ENCODE results near the gene TMEM204.

TMEM204 gene

GRCh38 chr16:1533443-1533951, at the start of gene TMEM204:
Gene TMEM204 (plus strand): TSS chr16:1533666. CDS start chr16:1534276, 610 bp downstream.
- no peak for DNase-seq (ENCODE audit: extremely low spot score)
- no peak for TF ChIP-seq CTCF (IDR thresholded peaks at IDR 0.05; ENCODE audit: control extremely low read depth, extremely low read depth, low read depth, missing control alignments)
- CTCF ChIA-PET: no interaction called here
- POLR2A ChIA-PET: interaction anchor here (0.6 kb wide), 1 partner anchor 414 kb away, joined by 5 read pairs; no protein-coding TSS in a partner anchor

GRCh38 chr16:1485847-1486496, 47.5 kb upstream of the TMEM204 start:
- POLR2A ChIA-PET: no interaction called here
- TF ChIP-seq CTCF (IDR thresholded peaks at IDR 0.05; ENCODE audit: control extremely low read depth, extremely low read depth, low read depth, missing control alignments): no peak

GRCh38 chr16:1486551-1487390, 46.7 kb upstream of the TMEM204 start:
- TF ChIP-seq CTCF (IDR thresholded peaks at IDR 0.05; ENCODE audit: control extremely low read depth, extremely low read depth, low read depth, missing control alignments): no peak
- POLR2A ChIA-PET: no interaction called here
- CTCF ChIA-PET: no interaction called here
- no peak for DNase-seq (ENCODE audit: extremely low spot score)

More at GRCh38 chr16:1485847-1486496, 47.5 kb upstream of the TMEM204 start:
- DNase-seq (ENCODE audit: extremely low spot score): no peak
- CTCF ChIA-PET: no interaction called here

GRCh38 chr16:1487395-1488053, 45.9 kb upstream of the TMEM204 start:
- no peak for TF ChIP-seq CTCF (IDR thresholded peaks at IDR 0.05; ENCODE audit: control extremely low read depth, extremely low read depth, low read depth, missing control alignments)
- POLR2A ChIA-PET: no interaction called here
- no peak for DNase-seq (ENCODE audit: extremely low spot score)
- CTCF ChIA-PET: no interaction called here

GRCh38 chr16:1488054-1488601, 45.3 kb upstream of the TMEM204 start:
- POLR2A ChIA-PET: interaction anchor here (0.6 kb wide), 1 partner anchor 50 kb away, joined by 3 read pairs; no protein-coding TSS in a partner anchor
- TF ChIP-seq CTCF (IDR thresholded peaks at IDR 0.05; ENCODE audit: control extremely low read depth, extremely low read depth, low read depth, missing control alignments): no peak
- CTCF ChIA-PET: no interaction called here
- DNase-seq (ENCODE audit: extremely low spot score): no peak

- TF ChIP-seq CTCF (IDR thresholded peaks at IDR 0.05; ENCODE audit: control extremely low read depth, extremely low read depth, low read depth, missing control alignments): no peak
- DNase-seq (ENCODE audit: extremely low spot score): no peak
- ChIA-PET CTCF (no interaction called here), POLR2A (interaction anchor here (0.6 kb wide), 1 partner anchor 50 kb away, joined by 3 read pairs; no protein-coding TSS in a partner anchor)
Measured at GRCh38 chr16:1488619-1489018, 44.8 kb upstream of the TMEM204 start, which contains the start of gene PTX4. Gene PTX4 (minus strand): TSS chr16:1488944. CDS start chr16:1488909, 35 bp downstream.
